Skin of body (tissue), 2 donors: Measurements from ENCODE around the gene PDZRN4. TPM values are rescaled to one million over a fixed set of nuclear protein-coding genes. Genes with fewer than 3 reads are reported as not detected.

ENCODE experiments used
- DNase-seq: peaks from one replicate; lab custom pipeline; 2025; lab: John Stamatoyannopoulos, UW
- total RNA-seq: library from RNA; depleted of rRNA; stranded (reverse); fragments of >200 nt; gene quantifications from one replicate; pipeline ENCODE4 v1.2.3, GENCODE V29; 2014

PDZRN4 gene
- total RNA-seq, 1 donor from 2014 or later: 0.79 TPM

DNA sequence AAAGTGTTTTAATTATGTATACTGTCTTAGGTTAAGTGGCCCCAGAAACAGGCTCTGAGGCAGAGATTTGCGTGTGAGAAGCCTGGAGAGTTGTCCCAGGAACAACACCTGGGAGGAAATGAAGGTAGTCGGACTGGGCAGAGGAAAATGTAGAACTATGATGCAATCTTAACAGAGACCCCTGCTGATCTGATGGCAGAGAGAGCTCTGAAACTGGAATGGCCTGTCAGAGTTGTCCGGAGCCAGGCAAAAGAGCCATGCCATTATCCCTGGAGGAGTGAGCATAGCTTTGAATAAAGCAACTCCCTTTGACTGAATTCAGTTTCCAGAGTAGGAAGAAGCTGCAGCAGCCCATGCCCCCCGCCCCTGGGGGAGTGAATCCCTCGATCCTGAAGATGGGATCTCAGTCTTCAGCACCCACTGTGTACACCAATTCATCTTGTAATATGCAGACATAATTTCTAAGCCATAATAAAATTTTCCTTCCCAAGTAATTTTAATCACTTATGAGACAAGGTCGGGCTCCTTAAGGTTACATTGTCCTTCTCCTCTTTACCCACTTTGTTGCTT, 264.8 kb downstream of the PDZRN4 start:
- no peak for DNase-seq

DNA sequence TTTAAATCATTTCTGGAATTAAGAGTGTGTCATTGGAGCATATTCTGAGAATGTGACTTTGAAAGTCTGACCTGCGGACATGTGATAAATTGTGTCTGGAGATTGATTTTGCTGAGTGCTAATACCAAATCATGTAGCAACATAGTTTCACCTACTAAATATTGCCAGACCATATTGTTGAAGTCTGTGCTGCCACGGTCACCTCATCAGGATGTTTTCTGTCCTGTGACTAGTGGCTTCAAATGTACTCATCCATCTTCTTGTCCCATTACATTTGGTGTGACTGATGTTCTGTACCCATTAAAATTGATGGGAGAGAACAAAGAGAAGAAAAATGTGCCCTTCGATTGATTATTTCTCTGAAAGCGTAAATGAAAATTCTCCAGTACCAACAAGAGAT, 265.3 kb downstream of the PDZRN4 start:
- DNase-seq: no peak

DNA sequence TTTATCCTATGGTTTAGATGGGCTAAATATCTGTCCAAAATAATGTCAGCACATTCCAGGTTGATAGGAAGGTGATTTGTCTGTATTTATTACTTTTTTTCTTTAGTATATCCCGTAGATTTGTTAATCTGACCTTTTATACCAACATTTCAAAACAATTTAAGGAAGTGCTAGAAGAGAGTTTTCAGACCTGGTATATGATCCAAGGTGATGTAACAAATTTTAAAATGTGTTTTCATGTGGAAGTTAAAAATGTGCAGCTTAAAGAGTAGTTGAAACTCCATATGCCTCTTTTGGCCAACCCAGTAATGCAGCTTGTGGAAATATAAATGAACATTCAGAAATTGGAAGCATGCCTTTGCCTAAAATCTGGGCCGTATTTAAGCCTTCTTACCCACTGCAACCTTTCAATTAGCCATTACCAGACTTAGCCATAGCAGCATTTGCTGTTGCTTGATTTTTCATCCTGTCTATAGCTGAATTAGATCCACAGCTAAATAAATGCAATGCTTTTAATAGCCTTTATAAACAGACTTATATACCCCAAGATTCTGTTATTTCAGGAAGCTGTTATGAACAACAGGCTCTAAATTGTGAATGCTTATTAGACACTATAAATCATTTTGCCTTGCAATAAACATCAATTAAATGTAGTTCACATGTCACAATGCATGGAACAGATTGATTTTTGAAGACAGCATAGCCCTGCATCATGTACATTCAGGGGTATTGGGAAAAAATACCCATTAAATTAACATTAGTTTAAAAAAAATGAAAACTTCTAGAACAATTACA, 271.2 kb downstream of the PDZRN4 start:
- DNase-seq: no peak

GRCh38 chr12:41459906-41460214, 271.7 kb downstream of the PDZRN4 start:
- DNase-seq: no peak

DNA sequence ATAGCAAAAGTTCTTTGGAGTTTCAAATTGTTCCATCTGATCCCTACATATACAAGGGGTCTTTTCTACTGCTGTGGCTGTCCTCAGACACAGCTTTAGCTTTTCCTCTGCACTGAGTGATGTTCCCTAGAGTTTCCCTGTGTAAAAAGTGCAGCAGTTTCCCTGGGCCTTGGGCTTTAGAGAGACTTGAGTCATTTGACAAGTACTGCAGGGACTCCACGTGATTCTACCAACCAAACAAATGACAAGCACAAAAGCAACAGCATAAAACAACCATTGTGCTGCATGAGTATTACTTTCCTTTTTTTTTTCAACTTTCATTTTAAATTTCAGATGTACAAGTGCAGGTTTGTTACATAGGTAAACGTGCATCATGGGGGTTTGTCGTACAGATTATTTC, 272.8 kb downstream of the PDZRN4 start:
- no peak for DNase-seq

GRCh38 chr12:41462312-41462711, 274.2 kb downstream of the PDZRN4 start:
- DNase-seq: no peak

- DNase-seq: no peak
Observed at GRCh38 chr12:41465526-41465925, 277.4 kb downstream of the PDZRN4 start.

- no peak for DNase-seq
Observed at GRCh38 chr12:41466300-41466699, 278.2 kb downstream of the PDZRN4 start.

- no peak for DNase-seq
Observed at GRCh38 chr12:41466802-41467201, 278.7 kb downstream of the PDZRN4 start.

GRCh38 chr12:41467591-41468325, 279.6 kb downstream of the PDZRN4 start:
- DNase-seq: no peak

GRCh38 chr12:41468341-41468740, 280.2 kb downstream of the PDZRN4 start:
- no peak for DNase-seq

- DNase-seq: no peak
Observed at GRCh38 chr12:41468756-41469155, 280.6 kb downstream of the PDZRN4 start.

GRCh38 chr12:41473441-41473840, 285.3 kb downstream of the PDZRN4 start:
- DNase-seq: no peak

- no peak for DNase-seq
Observed at GRCh38 chr12:41474001-41474400, 285.9 kb downstream of the PDZRN4 start.

DNA sequence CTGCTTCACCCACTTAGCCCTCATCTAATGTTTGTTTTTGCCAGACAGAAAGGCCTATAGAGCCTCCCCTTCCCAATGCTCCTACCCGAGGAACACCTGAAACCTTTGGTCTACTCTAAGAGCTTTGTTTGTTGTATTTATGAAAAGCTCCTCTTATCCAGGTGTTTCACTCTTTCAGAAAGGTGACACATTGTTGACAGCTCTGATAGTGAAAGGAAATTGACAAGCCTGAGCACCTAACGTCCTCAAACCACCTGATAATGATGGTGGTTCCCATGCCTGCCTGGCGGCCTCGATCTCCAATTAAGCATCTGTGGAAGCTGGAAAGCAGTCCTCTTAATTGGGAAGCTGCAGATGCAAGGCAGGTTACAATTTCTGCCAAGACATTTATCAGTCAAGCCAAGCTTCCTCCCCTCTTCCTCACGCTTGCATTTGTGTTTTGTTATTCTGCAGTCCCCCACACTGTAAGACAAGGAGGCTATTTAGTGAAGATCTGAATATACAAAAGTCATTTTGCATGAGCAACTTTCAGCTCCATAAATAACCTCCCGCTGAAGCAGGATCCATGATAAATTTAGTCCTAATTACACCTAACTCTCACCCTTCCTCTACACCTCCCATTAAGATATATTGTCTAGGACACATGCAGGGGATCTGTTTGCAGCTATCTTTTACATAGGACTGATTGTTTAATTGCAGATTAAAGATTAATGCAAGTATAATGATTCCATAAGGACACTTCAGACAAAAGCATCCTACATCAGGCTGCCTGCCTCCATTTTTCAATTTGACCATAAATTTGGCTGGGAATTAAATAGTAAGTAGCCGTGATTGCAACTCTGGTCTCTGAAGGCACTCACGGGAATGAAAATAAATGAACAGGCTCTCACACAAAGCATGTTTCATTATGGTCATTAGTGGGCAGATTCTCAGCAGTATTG, 288.6 kb downstream of the PDZRN4 start:
- no peak for DNase-seq

DNA sequence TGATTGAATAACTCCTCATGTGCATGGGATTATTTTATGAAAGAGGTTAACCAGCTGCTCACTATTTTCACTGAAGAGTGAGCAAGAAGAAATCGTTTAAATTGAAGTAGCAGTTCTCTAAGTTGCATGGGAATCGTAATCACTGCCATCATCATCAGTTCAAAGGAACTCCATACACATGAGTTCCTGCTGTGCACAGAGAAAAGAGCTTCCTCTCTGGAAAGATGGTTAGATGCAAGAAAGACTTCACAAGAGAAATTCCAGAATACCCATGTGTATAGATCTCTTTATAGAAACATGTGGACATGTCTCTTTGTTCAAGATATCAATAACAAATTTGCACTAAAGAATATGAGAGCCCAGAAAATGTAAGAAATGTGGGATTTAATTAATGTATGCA, 291.3 kb downstream of the PDZRN4 start:
- DNase-seq: no peak

DNA sequence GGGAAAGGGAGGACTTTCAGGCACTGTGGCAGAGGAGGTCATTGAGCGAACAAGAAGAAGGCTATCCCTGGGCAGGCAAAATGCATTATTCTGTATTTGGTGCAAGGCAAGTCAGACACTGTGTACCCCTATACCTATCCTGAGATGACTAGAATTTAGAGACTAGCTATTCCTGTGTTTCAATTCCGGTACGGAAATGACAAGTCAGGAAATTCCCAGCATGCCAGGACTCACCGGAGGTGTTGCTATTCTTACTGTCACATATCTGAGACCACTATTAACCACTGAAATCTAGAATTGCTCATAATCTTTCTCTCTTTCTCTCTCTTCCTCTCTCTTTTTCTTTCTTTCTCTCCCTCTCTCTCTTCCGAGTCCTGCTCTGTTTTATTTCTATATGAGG, 297.1 kb downstream of the PDZRN4 start:
- DNase-seq: no peak

DNA sequence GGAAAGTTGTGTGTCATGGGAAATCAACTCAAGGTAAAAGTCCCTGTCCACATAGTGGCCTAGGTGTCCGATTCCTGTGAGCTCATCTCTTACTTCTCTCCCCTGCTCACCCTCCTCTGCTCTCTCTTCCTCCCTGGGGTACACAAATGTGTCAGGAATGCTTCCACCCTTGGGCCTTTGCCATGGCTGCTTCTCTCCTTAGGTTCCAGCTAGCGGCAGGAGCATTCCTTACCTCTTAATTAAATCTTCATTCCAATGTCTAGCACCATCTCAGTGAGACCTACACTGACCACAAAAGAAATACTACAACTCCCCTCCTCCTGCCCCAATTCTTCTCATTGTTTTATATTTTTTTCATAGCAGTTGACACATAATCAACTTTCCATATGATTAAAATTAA, 298.6 kb downstream of the PDZRN4 start:
- DNase-seq: no peak

DNA sequence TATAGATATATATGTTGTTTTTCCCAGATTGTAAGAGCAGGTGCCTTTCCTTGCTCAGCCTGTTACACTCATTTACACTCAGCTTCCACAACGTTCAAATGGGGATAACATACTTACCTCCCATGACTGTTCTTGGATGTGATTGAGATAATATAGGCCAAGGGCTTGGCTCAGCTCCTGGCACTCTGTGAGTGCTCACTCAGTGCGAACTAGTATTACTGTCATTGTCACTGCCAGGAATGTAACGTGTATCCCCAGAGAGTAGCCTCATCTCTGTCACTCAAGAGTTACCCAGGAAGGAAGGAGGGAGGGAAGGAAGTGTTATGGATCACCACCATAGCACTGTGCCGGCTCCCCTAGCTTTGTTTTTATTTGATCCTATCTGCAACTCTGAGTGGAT, 307.9 kb downstream of the PDZRN4 start:
- no peak for DNase-seq

DNA sequence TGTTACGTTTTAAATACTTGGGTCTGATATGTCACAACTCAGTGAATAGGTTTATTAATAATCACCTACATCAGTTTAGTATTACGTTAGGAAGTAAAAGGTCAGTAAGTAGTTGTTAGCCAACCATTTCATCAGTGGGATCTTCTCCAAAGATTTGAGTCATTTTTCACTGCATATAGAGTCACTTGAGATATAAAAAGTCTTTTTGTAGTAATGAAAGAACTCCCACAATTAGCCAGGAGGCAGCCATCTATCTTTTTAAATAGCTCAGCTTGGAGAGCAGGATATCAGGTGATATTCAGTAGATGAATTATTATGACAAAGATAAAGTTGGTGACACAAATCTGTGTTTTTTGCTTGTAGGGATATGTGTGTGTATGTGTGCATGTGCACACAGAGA, 309.3 kb downstream of the PDZRN4 start:
- no peak for DNase-seq

- no peak for DNase-seq
Observed at GRCh38 chr12:41504976-41505375, 316.9 kb downstream of the PDZRN4 start.

- DNase-seq: no peak
Observed at GRCh38 chr12:41507286-41507685, 319.2 kb downstream of the PDZRN4 start.
